HG03064 (cell line): ENCODE results near the gene TNFSF13B.
"Not testable (repeated sequence)": the region's sequence is repeated elsewhere in the genome, so short reads cannot be mapped to it uniquely, and the experiment has no call there.

Experiments used
- ATAC-seq: cut with Tn5 transposase; IDR thresholded peaks from one replicate; pipeline ENCODE4 v1.9.1; 2021; ENCODE audit warnings: low read depth; ENCODE audit not compliant: unreplicated experiment

Gene TNFSF13B

DNA sequence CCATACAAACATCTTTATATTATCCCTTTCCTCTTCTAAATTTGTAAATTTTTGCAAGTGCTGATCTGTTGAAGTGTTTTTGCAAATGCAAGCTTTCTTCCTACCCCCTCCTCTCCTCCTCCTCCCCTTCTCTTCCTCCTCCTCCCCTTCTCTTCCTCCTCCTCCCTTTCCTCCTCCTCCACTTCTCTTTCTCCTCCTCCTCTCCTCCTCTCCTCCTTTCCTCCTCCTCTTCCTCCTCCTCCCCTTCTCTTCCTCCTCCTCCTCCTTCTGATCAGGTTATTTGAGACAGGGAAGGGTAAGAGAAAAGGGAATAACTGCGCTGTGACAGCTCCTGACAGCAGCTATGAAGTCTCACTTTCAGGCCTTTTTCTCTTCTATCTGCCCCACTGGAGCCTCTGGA is 8.9 kb downstream of the TNFSF13B start:
- no peak for ATAC-seq

DNA sequence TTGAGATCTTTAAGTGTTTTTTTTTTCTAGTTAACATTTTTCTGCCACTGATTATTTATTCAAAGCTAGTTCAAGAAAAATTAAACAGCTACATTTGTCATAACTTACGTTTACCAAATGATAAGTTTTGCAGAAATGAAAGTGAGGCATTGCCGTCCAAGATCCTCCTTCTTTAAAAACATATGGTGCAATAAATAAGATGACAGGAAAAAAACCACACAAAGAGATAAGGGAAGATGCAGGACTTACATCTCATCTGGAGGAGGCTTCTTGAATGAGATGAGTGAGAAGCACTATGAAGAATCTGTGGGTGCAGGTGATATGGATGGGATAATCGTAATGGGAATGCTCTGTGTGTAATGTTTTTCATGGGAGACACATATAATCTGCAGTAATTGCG is 12.4 kb downstream of the TNFSF13B start:
- ATAC-seq: no peak

DNA sequence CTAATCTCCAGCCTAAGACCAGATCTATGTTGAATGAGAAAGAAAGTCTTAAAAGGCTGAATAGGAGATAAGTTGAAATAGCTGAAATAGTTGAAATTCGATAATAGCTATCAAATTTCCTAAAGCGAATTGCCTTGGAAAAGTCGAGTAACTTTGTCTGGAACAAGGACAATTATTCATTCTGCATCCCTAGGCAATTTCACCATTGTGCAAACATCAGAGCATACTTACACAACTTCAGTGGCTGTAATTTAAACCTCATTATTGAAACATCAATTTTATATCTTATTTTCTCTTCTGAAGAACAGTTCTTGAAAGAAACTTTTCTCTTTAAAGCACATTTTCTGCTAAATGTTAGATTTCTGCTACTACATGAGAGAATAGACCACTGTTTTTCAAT is 13.6 kb downstream of the TNFSF13B start:
- ATAC-seq: no peak

DNA sequence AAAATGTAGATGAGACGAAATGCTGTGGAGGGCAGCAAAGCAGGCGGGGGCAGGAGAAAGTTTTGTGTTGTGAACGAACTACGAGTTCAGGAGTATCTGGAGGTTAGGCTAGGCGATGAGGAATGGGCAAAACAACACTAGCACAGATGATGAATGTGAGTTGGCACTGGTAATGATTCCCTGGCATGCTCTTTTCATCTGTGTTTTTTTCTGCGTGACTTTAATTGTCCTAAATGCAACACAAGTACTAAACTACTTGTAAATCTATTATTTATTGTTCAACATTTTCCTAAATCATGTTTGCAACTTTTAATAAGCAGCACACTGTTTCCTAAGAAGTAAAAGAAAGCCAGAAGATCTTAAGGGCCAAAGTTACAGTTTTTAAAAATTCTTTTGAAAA is 19.2 kb downstream of the TNFSF13B start:
- ATAC-seq: no peak

DNA sequence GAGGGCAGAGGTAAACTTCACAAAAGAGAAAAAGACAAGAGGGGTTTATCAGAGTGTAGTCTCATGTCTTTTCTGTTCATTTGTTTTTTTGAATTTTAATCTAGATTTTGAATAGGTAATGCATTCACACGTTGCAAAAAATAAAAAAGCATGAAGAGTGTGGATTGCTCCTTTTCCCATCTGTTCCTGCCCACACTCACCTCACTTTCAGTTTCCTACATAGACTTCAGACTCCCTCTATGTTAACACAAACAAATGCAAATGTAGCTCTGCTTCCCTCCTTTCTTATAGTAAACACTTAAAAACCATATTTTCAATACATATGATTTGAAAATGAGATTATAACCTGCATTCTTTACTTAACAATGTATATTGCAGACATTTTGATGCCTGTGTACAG is 20.3 kb downstream of the TNFSF13B start:
- ATAC-seq: no peak

DNA sequence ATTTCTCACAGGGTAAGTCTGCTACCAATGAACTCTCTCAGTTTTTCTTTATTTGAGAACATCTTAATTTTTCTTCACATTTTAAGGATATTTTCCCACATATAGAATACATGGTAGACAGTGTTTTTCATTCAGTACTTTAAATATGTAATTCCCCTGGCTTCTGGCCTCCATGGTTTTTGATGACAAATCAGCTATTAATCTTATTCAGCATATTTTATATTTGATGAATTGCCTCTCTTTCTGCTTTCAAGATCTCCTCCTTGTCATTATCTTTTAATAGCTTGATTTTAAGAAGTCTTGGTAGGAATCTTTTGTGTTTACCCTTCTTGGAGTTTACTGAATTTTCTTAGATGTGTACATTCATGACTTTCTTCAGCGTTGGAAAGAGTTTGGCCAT is 27.6 kb downstream of the TNFSF13B start:
- no peak for ATAC-seq

DNA sequence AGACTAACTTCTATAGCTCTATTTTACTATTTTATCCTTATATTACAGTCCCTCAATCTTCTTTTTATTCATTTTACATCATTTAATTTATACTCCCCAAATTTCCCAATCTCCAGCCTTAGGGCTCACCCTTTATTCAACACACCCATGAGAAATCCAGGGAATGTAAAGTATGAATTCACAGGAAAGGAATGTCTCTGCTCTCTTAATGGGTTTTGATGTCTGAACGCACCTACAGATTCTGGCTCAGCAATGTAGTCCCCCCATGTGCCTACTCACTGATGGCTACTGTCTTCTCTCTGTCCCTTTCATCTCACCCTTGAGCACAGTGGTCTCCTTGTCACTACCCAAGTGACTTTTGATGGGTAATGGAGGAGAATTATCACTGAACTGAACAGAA is 32.8 kb downstream of the TNFSF13B start:
- ATAC-seq: no peak

DNA sequence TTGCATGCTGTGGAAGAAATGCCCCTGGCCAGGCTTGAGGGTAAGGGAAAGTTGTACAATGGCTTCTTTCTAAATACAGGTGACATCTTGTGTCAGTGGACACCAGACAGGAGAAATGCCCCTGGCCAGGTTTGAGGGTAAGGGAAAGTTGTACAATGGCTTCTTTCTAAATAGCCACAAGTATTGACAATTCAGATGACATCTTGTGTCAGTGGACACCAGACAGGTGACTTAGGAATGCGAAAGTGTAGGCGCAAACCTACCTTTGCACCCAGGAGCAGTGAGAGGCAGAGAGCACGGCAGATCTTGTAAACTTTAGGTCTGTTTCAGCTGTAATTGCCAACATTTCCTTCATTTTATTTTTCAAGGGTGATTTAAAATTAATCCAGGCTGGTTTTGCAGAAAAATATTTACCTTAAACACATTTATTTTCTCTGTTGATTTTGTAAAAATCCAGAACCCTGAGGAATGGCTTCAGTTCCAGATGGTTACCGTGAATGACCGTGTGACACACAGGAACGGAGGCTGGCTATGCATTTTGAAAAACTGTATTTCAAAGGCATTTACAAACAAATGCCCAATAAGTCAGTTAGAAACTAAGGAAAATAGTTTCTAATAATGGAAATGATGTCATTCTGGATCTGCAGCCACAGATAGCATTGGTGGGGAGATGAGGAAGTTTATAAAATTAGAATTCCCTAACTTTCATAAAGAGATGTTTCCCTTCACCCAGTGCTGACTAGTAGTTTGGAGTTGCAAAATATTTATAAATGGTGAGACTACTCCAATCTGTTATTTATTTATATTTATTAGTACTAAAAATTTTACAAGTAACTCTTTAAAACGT is 34.9 kb downstream of the TNFSF13B start:
- no peak for ATAC-seq

DNA sequence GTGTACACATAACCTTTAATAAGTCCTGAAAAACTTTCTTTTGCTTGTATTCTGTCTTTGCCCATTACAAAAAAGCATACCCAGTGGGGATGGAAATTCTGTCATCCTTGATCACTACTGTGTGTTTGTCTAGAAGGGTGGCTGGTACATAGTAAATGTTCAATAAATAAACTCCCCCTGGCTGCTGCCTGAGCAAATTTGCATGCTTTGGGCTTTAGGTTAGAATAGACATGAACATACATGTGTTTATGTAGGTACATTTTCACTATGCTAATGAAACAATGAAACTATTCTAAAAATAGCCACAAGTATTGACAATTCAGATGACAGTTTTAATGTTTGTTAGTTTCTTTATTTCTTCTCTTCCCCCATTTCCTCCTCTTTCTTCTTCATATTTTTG is 36.1 kb downstream of the TNFSF13B start:
- ATAC-seq: no peak

DNA sequence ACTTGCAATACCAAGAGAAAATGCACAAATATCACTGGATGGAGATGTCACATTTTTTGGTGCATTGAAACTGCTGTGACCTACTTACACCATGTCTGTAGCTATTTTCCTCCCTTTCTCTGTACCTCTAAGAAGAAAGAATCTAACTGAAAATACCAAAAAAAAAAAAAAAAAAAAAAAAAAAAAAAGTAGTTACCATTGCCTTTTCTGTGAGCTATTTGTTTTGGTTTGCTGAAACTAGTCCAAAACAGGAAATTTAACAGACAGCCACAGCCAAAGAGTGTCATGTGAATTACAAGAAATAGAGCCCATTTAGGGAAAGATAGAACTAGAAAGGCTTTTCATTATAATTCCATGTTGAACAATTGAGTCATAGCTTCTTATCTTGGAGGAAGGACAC is 37.3 kb downstream of the TNFSF13B start:
- no peak for ATAC-seq

DNA sequence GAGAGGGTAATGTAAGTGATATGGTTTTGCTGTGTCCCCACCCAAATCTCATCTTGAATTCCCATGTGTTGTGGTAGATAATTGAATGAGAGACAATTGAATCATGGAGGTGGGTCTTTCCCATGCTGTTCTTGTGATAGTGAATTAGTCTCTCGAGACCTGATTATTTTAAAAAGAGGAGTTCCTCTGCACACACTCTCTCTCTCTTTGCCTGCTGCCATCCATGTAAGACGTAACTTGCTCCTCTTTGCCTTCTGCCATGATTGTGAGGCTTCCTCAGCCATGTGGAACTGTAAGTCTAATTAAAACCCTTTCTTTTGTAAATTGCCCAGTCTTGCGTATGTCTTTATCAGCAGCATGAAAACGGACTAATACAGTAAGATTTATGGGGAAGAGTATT is 42.1 kb downstream of the TNFSF13B start:
- ATAC-seq: not testable (repeated sequence)

DNA sequence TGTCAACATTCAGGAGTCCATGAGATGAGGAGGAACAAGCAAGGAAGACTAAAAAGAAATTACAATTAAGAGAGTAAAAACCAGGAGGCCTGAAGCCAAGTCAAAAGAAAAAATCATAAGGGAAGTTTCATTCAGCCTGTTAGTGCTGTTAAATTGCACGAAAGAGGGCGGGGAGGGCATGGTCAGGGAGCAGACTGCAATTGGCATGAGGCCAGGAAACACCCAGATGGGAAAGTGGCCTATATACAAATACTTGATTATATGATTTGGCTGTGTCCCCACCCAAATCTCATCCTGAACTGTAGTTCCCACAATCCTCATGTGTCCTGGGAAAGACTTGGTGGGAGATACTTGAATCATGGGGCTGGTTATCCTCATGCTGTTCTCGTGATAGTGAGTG is 43.9 kb downstream of the TNFSF13B start:
- no peak for ATAC-seq

DNA sequence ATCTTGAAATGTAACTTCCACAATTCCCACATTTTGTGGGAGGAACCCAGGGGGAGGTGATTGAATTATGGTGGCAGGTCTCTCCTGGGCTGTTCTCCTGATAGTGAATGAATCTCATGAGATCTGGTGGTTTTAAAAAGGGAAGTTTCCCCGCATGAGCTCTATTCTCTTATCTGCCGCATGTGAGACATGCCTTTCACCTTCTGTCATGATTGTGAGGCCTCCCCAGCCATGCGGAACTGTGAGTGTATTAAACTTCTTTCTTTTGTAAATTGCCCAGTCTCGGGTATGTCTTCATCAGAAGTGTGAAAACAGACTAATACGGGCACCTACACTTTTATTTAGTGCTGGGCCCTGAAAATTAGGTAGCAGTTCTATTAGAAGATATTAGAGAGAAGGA is 45.8 kb downstream of the TNFSF13B start:
- peak; percentile 54 for ATAC-seq

DNA sequence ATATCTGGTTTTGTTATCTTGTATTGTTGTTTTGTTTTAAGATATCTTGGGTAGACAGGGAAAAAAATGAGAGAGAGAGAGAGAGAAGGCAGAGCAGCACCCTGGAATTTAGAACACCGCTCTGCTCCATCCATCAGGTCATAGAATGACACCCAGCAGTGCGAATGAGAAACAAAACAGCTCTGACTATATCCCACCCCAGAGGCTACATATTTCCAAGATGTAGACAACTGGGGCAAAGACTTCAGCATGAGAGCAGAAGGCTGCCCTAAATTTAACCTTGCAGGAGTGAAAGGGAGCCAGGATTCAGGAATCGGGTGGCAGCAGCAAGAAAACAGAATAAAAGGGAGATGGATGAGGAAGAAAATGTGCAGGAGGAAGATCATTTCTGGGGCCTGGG is 46.5 kb downstream of the TNFSF13B start:
- ATAC-seq: no peak

DNA sequence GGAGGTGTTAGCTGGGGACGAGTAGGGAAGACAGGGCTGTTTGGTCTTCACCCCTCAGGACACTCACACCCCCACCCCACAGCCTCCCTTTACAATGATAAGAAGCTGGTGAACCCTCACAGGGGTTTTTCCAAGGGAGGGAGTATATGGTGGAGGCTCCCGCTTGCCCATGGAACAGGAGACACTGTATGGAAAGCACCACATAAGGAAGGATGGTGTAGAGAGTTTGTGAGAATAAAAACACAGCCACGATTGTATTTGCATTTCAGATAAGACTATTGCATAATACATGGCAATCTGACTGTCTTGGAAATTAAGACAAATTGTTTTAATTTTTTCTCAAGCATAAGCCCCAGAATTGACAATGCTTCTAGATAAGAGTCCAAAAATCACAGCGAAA is 46.9 kb downstream of the TNFSF13B start:
- no peak for ATAC-seq

DNA sequence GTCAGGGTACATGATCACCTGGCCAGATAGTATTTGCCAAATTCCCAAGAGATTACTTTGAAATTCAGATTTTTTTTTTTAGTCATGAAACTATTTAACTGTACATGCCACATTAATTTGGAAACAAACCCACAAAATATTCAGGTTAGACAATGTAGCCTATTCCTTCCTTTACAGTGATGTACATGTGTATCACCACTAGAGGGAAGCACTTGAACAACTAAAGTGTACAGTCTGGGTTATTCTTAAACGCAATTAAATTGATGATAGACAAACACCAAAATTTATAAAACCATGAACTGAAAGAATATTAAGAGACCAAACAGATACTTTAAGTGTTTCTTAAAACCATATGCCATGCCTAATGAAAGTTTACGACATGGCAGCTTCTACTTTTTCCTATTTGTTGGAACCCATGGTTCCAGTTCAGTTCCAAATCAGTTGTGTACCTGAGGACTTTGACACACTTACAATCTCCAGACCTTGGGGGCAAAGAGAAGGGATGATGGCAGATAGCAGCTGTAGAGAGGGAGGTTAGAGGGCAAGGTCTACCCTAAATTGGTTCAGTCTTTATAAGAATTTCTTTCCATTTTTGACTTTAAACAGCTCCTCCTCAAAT is 52.8 kb downstream of the TNFSF13B start:
- peak; percentile 84 for ATAC-seq

DNA sequence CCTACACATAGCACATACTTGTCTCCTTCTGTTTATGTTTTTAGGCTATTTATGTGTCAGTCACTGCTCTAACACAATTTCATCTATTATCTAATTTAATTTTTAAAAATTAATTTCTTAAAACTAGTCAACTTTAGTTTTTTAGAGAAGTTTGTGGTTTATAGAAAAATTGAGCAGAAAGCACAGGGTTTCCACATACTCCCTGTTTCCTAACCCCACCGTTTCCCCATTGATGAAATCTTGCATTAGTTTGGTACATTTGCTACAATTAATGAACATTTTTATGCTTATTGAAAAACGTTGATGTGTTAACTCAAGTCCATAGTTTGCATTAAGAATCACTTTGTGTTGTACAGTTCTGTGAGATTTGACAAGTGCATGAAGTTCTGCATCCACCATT is 53.5 kb downstream of the TNFSF13B start:
- no peak for ATAC-seq

DNA sequence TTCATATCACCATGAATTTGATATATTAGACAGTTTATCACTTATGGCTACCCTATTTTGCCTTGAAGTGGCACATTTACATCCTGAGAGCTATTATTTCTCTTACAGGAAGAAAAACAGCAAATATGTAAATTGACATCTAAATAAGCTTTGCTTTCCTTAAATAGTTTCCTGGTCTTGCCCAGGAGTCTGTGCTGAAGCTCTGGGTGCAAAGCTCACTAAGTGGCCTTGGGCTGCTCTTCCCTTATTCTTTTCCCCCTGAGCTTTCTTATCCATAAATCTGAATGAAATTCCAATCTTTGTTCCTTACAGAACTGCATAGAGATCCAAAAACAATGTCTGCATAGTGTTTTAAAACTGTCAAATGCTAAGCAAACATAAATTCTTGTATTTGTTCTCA is 56.3 kb downstream of the TNFSF13B start:
- no peak for ATAC-seq

DNA sequence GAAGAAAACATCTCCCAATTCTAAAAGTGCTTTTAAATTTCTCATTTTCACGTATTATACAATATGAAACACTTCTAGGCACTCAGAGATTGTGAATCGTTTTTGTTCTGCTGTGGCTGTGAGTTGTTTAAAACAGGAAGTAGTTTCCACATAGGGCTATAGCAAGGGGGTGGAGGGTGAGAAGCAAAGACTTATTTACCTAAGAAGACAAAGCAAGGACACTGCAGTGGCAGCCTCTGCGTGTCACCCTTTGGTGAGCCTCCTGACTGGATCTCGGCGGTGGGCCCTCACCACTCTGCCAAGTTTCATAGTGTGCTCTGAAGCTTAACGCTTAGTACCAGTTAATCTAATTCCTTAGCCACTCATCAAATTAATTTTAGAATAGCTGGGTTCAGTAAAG is 56.8 kb downstream of the TNFSF13B start:
- ATAC-seq: peak; percentile 55

DNA sequence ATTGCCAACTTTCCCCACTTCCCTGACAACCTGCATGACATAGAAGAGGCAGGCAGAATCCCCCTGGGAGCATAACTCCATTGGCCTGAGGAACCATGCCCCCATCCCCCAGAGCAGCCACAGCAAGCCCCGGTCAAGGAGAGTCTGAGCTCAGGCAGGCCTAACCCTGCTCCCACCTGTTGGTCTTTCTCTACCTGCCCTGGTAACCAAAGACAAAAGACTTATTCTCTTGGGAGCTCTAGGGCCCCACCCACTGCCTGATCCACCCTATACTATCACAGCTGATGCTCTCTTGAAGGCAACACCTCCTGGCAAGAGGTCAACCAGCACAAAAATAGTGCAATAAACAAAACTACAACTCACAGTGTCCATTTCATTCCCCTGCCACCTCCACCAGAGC is 59.3 kb downstream of the TNFSF13B start:
- no peak for ATAC-seq

DNA sequence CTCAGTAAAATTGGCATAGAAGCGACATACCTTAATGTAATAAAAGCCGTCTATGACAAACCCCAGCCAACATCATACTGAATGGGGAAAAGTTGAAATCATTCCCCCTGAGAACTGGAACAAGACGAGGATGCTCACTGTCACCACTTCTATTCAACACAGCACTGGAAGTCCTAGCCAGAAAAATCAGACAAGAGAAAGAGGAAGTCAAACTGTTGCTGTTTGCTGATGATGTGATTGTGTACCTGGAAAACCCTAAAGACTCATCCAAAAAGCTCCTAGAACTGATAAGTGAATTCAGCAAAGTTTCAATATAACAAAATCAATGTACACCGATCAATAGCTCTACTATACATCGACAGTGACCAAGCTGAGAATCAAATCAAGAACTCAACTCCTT is 63.3 kb downstream of the TNFSF13B start:
- no peak for ATAC-seq
